Omental fat pad (tissue), 4 donors: ENCODE measurements around the gene ATF6. TPM values are rescaled to one million over a fixed set of nuclear protein-coding genes. Genes with fewer than 3 reads are reported as not detected.

Experiments
- ATAC-seq: fragments of 150-250 bp; one replicate; pipeline ENCODE4 v1.9.1; 2016; ENCODE audit warnings: mild to moderate bottlenecking, moderate library complexity; ENCODE audit not compliant: low FRiP score
- DNase-seq: peaks from one replicate; pipeline ENCODE4 v3.0.0-alpha.2; 2019; ENCODE audit warnings: low spot score
- CTCF ChIP-seq, 3 donors: fragments of 450-650 bp; IDR thresholded peaks; one replicate each; pipeline ENCODE4 v1.5.1; 2016 to 2017; ENCODE audit warnings: antibody characterized with exemption in 3 of 3, mild to moderate bottlenecking in 3 of 3, moderate library complexity in 2 of 3
- total RNA-seq, 4 donors: library from RNA; depleted of rRNA; stranded (reverse); fragments of >200 nt; gene quantifications; one replicate each; pipeline ENCODE4 v1.1.0, GENCODE V29; 2016

Gene ATF6
- total RNA-seq, 4 donors from 2014 or later = 30.9 to 38.0 (median 36.1) TPM

DNA sequence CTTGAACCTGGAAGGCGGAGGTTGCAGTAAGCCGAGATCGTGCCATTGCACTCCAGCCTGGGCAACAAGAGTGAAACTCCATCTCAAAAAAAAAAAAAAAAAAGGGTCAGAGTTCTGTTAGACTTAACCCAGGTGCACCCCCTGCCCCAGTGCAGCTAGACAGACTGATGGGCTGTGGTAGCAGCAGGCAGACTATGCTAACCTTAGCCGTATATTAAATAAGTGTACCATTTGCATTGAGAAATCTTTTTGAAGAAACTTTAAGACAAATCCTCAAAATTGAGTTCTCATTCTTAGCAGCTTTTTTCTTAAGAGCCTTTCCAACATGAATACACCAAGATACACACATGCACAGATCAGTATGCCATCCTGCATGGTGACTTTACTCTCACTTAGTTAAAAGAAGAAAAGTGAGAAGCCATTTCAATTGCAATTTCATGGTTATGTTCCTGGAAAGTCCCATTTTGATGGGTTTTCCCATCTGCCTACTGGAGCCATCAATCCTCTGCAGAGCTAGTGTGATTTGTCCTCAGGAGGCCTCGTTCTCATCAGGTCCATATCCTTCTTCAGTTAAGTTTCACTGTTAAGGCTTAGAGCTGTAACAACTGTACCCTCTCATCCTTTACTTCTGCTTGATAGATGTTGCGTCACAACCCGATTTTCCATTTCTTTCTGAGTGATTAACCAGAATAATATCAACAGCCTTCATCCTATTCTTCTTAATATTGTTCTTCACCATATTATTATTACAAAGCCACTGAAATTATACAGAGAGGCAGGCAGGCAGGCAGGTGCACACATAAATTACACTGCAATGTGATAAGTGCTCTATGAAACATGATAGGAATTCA, 37.5 kb upstream of the ATF6 start:
- DNase-seq = no peak
- no peak for TF ChIP-seq CTCF (IDR thresholded peaks at IDR 0.05)
- no peak for ATAC-seq

DNA sequence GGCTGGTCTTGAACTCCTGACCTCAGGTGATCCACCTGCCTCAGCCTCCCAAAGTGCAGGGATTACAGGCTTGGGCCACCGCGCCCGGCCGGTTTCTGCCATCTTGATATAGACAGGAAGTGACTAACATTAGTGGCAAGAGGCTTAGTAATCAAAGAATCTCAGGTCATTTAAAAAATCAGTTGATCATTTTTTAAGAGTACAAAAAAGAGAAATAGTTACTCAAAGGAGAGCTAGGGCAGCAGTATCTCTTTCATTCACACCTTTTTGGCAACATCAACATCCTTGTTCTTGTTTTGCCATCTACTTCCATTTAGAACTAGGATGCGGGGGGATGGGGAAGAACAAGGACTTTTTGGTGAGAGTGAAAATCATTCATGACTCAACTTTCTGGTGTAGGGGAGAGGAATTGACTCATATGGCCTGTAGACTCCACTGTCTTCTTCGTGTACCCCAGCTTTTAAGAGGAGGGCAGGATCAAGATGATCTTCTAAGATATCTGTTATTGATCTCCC, 36.0 kb upstream of the ATF6 start:
- DNase-seq = no peak
- TF ChIP-seq CTCF (IDR thresholded peaks at IDR 0.05) = no peak
- no peak for ATAC-seq

DNA sequence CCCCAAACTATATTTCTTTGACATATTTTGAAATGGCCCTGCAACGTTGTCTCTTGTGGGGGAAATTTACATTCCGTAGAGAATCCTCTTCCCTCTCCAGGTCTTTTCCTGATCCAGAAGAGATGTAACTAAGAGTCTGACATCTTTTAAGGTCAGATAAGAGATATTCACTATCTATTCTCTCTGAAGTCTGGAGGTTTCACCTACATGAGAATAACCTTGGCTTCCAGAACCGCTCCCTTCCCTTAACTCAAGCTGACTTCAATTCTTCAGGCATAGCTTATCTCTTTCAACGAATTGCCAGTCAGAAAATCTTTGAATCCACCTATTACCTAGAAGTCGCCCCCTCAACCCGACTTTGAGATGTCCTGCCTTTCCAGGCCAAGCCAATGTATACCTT, 34.9 kb upstream of the ATF6 start:
- ATAC-seq (no peak), DNase-seq (no peak)
- TF ChIP-seq CTCF (IDR thresholded peaks at IDR 0.05) = no peak

GRCh38 chr1:161731981-161732718, 34.0 kb upstream of the ATF6 start:
- no peak for TF ChIP-seq CTCF (IDR thresholded peaks at IDR 0.05)
- no peak for DNase-seq
- no peak for ATAC-seq

- ATAC-seq = peak; percentile 72
- TF ChIP-seq CTCF (IDR thresholded peaks at IDR 0.05) = no peak
- no peak for DNase-seq
These were observed 32.6 kb upstream of the ATF6 start for GRCh38 chr1:161733526-161733925.

DNA sequence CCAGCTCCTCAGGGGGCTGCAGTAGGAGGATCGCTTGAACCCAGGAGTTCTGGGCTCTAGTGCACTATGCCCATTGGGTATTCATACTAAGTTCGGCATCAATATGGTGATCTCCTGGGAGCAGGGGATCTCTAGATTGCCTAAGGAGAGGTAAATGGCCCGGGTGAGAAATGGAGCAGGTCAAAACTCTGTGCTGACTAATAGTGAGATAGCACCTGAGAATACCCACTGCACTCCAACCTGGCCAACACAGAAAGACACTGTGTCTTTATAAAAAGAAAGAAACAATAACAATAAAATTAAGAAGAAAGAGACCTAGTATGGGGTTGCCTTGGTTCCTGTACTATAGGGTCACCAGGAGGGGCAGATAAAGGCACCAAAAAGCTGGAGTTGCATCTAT, 30.3 kb upstream of the ATF6 start:
- ATAC-seq (no peak), DNase-seq (no peak)
- no peak for TF ChIP-seq CTCF (IDR thresholded peaks at IDR 0.05)
